ENCODE results near the gene C1orf105.

DNA sequence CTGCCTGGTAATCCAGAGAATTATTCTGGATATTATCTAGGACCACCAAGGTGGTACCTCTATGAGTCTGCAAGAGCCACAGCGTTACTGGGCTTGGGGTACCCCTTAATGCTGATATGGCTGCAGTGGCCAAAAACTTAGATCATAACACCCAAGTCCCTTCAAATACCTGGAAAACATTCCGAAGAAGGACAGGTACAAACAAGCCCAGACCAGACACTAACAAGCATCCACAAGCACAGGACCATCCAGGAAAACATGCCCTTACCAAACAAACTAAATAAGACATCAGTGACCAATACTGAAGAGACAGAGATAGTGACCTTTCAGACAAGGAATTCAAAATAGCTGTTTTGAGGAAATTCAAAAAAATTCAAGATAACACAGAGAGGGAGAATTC, 2.9 kb downstream of the C1orf105 start:
- TF ChIP-seq, protein P1, sequence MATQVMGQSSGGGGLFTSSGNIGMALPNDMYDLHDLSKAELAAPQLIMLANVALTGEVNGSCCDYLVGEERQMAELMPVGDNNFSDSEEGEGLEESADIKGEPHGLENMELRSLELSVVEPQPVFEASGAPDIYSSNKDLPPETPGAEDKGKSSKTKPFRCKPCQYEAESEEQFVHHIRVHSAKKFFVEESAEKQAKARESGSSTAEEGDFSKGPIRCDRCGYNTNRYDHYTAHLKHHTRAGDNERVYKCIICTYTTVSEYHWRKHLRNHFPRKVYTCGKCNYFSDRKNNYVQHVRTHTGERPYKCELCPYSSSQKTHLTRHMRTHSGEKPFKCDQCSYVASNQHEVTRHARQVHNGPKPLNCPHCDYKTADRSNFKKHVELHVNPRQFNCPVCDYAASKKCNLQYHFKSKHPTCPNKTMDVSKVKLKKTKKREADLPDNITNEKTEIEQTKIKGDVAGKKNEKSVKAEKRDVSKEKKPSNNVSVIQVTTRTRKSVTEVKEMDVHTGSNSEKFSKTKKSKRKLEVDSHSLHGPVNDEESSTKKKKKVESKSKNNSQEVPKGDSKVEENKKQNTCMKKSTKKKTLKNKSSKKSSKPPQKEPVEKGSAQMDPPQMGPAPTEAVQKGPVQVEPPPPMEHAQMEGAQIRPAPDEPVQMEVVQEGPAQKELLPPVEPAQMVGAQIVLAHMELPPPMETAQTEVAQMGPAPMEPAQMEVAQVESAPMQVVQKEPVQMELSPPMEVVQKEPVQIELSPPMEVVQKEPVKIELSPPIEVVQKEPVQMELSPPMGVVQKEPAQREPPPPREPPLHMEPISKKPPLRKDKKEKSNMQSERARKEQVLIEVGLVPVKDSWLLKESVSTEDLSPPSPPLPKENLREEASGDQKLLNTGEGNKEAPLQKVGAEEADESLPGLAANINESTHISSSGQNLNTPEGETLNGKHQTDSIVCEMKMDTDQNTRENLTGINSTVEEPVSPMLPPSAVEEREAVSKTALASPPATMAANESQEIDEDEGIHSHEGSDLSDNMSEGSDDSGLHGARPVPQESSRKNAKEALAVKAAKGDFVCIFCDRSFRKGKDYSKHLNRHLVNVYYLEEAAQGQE (IDR thresholded peaks at IDR 0.05; ENCODE audit: low read depth, low read length), result no peak
- TF ChIP-seq RCOR1 (IDR thresholded peaks at IDR 0.05; ENCODE audit: low read length) (no peak), JUND (IDR thresholded peaks at IDR 0.05) (no peak), CHD2 (IDR thresholded peaks at IDR 0.05; ENCODE audit: low read length, partially characterized antibody) (no peak), TEAD4 (IDR thresholded peaks at IDR 0.05; ENCODE audit: borderline replicate concordance, insufficient read depth) (no peak), EZH2phosphoT487 (IDR thresholded peaks at IDR 0.05; ENCODE audit: borderline replicate concordance, low read depth) (no peak), TCF12 (IDR thresholded peaks at IDR 0.05) (no peak)
- TF ChIP-seq, protein P2, sequence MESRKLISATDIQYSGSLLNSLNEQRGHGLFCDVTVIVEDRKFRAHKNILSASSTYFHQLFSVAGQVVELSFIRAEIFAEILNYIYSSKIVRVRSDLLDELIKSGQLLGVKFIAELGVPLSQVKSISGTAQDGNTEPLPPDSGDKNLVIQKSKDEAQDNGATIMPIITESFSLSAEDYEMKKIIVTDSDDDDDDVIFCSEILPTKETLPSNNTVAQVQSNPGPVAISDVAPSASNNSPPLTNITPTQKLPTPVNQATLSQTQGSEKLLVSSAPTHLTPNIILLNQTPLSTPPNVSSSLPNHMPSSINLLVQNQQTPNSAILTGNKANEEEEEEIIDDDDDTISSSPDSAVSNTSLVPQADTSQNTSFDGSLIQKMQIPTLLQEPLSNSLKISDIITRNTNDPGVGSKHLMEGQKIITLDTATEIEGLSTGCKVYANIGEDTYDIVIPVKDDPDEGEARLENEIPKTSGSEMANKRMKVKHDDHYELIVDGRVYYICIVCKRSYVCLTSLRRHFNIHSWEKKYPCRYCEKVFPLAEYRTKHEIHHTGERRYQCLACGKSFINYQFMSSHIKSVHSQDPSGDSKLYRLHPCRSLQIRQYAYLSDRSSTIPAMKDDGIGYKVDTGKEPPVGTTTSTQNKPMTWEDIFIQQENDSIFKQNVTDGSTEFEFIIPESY (IDR thresholded peaks at IDR 0.05; ENCODE audit: borderline replicate concordance, low read depth), result no peak
- TF ChIP-seq, protein P3, sequence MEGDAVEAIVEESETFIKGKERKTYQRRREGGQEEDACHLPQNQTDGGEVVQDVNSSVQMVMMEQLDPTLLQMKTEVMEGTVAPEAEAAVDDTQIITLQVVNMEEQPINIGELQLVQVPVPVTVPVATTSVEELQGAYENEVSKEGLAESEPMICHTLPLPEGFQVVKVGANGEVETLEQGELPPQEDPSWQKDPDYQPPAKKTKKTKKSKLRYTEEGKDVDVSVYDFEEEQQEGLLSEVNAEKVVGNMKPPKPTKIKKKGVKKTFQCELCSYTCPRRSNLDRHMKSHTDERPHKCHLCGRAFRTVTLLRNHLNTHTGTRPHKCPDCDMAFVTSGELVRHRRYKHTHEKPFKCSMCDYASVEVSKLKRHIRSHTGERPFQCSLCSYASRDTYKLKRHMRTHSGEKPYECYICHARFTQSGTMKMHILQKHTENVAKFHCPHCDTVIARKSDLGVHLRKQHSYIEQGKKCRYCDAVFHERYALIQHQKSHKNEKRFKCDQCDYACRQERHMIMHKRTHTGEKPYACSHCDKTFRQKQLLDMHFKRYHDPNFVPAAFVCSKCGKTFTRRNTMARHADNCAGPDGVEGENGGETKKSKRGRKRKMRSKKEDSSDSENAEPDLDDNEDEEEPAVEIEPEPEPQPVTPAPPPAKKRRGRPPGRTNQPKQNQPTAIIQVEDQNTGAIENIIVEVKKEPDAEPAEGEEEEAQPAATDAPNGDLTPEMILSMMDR (IDR thresholded peaks at IDR 0.05), result no peak
- TF ChIP-seq, protein P4, sequence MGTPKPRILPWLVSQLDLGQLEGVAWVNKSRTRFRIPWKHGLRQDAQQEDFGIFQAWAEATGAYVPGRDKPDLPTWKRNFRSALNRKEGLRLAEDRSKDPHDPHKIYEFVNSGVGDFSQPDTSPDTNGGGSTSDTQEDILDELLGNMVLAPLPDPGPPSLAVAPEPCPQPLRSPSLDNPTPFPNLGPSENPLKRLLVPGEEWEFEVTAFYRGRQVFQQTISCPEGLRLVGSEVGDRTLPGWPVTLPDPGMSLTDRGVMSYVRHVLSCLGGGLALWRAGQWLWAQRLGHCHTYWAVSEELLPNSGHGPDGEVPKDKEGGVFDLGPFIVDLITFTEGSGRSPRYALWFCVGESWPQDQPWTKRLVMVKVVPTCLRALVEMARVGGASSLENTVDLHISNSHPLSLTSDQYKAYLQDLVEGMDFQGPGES (IDR thresholded peaks at IDR 0.05; ENCODE audit: low read depth, low read length), result no peak

All from SK-N-SH (cell line).